Memory B cell (primary cell): ENCODE data around the gene GLRX3.
"Not testable (repeated sequence)": the region's sequence is repeated elsewhere in the genome, so short reads cannot be mapped to it uniquely, and the experiment has no call there.

Source experiments
- ATAC-seq: fragments of 150-1000 bp; cut with Tn5 transposase; 2 replicates; pipeline ENCODE4 v1.10.0; 2021; ENCODE audit warnings: low read depth, mild to moderate bottlenecking, moderate library complexity
- DNase-seq, 2 donors: peaks; one replicate each; pipeline ENCODE4 v3.0.0; 2022; ENCODE audit warnings: low spot score in 2 of 2
- H3K27ac Mint-ChIP-seq: one replicate; pipeline ENCODE4 v1.8.0; 2022; ENCODE audit warnings: mild to moderate bottlenecking, moderate library complexity, mixed read lengths
- H3K27me3 Mint-ChIP-seq: one replicate; pipeline ENCODE4 v1.8.0; 2022; ENCODE audit warnings: mixed read lengths
- H3K36me3 Mint-ChIP-seq: one replicate; pipeline ENCODE4 v1.8.0; 2022; ENCODE audit warnings: mild to moderate bottlenecking, mixed read lengths
- H3K4me1 Mint-ChIP-seq: one replicate; pipeline ENCODE4 v1.8.0; 2022; ENCODE audit warnings: mixed read lengths
- H3K4me3 Mint-ChIP-seq: one replicate; pipeline ENCODE4 v1.8.0; 2022; ENCODE audit warnings: mild to moderate bottlenecking, moderate library complexity, mixed read lengths
- H3K9me3 Mint-ChIP-seq: one replicate; pipeline ENCODE4 v1.8.0; 2022; ENCODE audit warnings: mixed read lengths

Gene GLRX3

GRCh38 chr10:130196511-130197487 is 60.6 kb downstream of the GLRX3 start:
- Mint-ChIP-seq H3K4me1 (peaks cover 5% of the 10 kb centered on the region), H3K36me3 (peaks cover 2% of the 10 kb centered on the region), H3K4me3 (no peak overlapping the region), H3K27ac (no peak overlapping the region), H3K27me3 (peaks cover 7% of the 10 kb centered on the region), H3K9me3 (no peaks in the 10 kb centered on the region)
- ATAC-seq (no peak), DNase-seq (no peak)

- no peak for DNase-seq
- peaks cover 5% of the 10 kb centered on the region for H3K27me3 Mint-ChIP-seq
- H3K27ac Mint-ChIP-seq: no peak overlapping the region
- no peak overlapping the region for H3K4me3 Mint-ChIP-seq
- H3K4me1 Mint-ChIP-seq: peaks cover 5% of the 10 kb centered on the region
- H3K36me3 Mint-ChIP-seq: peaks cover 2% of the 10 kb centered on the region
- no peak for ATAC-seq
- no peaks in the 10 kb centered on the region for H3K9me3 Mint-ChIP-seq
Measured at GRCh38 chr10:130198651-130199050, 62.5 kb downstream of the GLRX3 start.

- Mint-ChIP-seq H3K36me3 (peaks cover 2% of the 10 kb centered on the region), H3K27ac (no peak overlapping the region), H3K27me3 (peaks cover 2% of the 10 kb centered on the region), H3K4me1 (peaks cover 2% of the 10 kb centered on the region), H3K9me3 (no peaks in the 10 kb centered on the region), H3K4me3 (no peak overlapping the region)
- ATAC-seq (no peak), DNase-seq (no peak)
Measured at GRCh38 chr10:130200179-130201042, 64.2 kb downstream of the GLRX3 start.

DNA sequence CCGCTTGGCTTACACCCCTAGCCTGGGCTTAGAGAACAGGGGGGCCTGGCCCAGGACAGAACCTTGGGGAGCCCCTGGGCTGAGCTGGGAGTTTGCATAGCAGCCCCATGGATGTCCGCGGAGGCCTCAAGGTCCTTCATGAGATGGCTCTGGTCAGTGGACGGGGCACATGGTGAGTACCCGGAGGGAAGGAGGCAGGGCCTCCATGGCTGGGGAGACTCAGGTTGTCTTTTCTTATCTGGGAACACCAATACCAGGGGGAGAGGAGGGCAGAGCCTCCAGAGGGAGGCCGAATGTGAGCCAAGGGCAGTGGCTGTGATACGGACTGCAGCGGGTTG is 64.8 kb downstream of the GLRX3 start:
- no peaks in the 10 kb centered on the region for H3K9me3 Mint-ChIP-seq
- H3K36me3 Mint-ChIP-seq: peaks cover 2% of the 10 kb centered on the region
- H3K4me1 Mint-ChIP-seq: peaks cover 2% of the 10 kb centered on the region
- no peak for ATAC-seq
- no peak overlapping the region for H3K27ac Mint-ChIP-seq
- H3K27me3 Mint-ChIP-seq: peaks cover 2% of the 10 kb centered on the region
- DNase-seq: no peak
- no peak overlapping the region for H3K4me3 Mint-ChIP-seq

DNA sequence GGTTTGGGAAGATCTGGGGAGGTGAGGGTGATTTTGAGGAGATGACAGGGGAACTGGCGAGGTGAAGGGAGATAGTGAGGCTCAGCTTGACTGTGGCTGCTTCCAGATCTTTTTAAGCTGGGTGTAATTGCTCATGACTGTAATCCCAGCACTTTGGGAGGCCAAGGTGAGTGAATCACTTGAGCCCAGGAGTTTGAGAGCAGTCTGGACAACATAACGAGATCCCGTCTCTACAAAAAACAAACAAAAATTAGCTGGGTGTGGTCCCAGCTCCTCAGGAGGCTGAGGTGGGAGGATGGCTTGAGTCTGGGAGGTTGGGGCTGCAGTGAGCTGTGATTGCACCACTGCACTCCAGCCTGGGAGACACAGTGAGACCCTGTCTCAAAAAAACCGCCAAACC is 66.0 kb downstream of the GLRX3 start:
- ATAC-seq, H3K4me3 Mint-ChIP-seq, H3K36me3 Mint-ChIP-seq, H3K27ac Mint-ChIP-seq, H3K4me1 Mint-ChIP-seq, H3K9me3 Mint-ChIP-seq, DNase-seq, H3K27me3 Mint-ChIP-seq: not testable (repeated sequence)

DNA sequence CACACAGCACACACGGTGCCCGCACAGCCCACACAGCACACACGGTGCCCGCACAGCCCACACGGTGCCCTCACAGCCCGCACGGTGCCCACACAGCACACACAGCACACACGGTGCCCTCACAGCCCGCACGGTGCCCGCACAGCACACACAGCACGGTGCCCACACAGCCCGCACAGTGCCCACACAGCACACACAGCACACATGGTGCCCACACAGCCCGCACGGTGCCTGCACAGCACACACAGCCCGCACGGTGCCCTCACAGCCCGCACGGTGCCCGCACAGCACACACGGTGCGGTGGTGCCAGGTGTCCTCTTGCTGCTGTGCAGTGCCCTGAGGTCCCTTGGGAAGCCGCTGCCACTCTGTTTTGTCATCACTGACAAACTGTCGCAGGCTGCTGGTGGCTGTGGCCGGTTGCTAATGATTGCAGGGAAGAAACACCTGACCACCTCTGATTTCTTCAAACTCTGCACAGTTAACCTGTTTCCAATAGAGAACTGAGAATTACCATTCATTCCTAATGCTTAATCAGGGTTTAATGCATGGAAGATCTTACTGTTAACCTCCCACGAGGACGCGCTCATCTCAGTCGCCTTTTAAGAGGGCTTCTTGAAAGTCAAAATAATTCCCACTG is 66.9 kb downstream of the GLRX3 start:
- Mint-ChIP-seq H3K9me3 (no peaks in the 10 kb centered on the region), H3K27ac (no peak overlapping the region), H3K36me3 (no peaks in the 10 kb centered on the region), H3K4me3 (no peak overlapping the region), H3K4me1 (peaks cover 2% of the 10 kb centered on the region), H3K27me3 (no peaks in the 10 kb centered on the region)
- ATAC-seq (no peak), DNase-seq (no peak)

DNA sequence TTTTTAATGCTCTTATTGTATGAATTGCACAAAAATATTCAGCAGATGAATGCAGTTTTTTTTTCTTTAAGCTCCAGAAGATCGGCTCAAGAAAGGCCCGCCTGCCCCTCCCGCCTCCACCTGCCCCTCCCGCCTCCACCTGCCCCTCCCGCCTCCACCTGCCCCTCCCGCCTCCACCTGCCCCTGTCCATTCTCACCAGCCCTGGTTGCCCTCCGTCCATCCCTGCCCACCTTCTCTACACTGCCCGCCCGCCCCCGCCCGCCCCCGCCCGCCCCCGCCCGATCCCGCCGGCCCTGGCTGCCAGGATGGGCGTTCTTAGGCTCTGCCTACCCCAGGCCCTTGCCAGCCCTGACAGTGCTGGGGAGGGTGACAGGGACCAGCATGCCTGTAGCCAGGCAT is 67.4 kb downstream of the GLRX3 start:
- H3K27ac Mint-ChIP-seq: no peak overlapping the region
- peaks cover 2% of the 10 kb centered on the region for H3K4me1 Mint-ChIP-seq
- H3K36me3 Mint-ChIP-seq: no peaks in the 10 kb centered on the region
- DNase-seq (no peak), ATAC-seq (no peak)
- H3K27me3 Mint-ChIP-seq: no peaks in the 10 kb centered on the region
- H3K9me3 Mint-ChIP-seq: no peaks in the 10 kb centered on the region
- H3K4me3 Mint-ChIP-seq: no peak overlapping the region

- DNase-seq: no peak
- Mint-ChIP-seq H3K4me1 (peaks cover 2% of the 10 kb centered on the region), H3K4me3 (no peak overlapping the region), H3K36me3 (no peaks in the 10 kb centered on the region), H3K9me3 (no peaks in the 10 kb centered on the region), H3K27me3 (no peaks in the 10 kb centered on the region), H3K27ac (no peak overlapping the region)
- ATAC-seq: no peak
Measured at GRCh38 chr10:130206216-130206737, 70.1 kb downstream of the GLRX3 start.

GRCh38 chr10:130207205-130207604 is 71.0 kb downstream of the GLRX3 start:
- Mint-ChIP-seq H3K4me1 (no peaks in the 10 kb centered on the region), H3K4me3 (no peak overlapping the region), H3K36me3 (no peaks in the 10 kb centered on the region), H3K9me3 (no peaks in the 10 kb centered on the region), H3K27ac (no peak overlapping the region), H3K27me3 (no peaks in the 10 kb centered on the region)
- no peak for ATAC-seq
- no peak for DNase-seq

GRCh38 chr10:130208807-130209206 is 72.6 kb downstream of the GLRX3 start:
- no peaks in the 10 kb centered on the region for H3K4me1 Mint-ChIP-seq
- no peak overlapping the region for H3K27ac Mint-ChIP-seq
- no peaks in the 10 kb centered on the region for H3K27me3 Mint-ChIP-seq

GRCh38 chr10:130212746-130213145 is 76.6 kb downstream of the GLRX3 start:
- H3K4me3 Mint-ChIP-seq: no peak overlapping the region
- no peaks in the 10 kb centered on the region for H3K27me3 Mint-ChIP-seq
- ATAC-seq (no peak), DNase-seq (no peak)
- no peaks in the 10 kb centered on the region for H3K4me1 Mint-ChIP-seq
- no peak overlapping the region for H3K27ac Mint-ChIP-seq
- no peaks in the 10 kb centered on the region for H3K36me3 Mint-ChIP-seq
- no peaks in the 10 kb centered on the region for H3K9me3 Mint-ChIP-seq

More at GRCh38 chr10:130208807-130209206, 72.6 kb downstream of the GLRX3 start:
- H3K36me3 Mint-ChIP-seq: no peaks in the 10 kb centered on the region
- H3K9me3 Mint-ChIP-seq: no peaks in the 10 kb centered on the region
- DNase-seq: no peak
- ATAC-seq: no peak
- H3K4me3 Mint-ChIP-seq: no peak overlapping the region

DNA sequence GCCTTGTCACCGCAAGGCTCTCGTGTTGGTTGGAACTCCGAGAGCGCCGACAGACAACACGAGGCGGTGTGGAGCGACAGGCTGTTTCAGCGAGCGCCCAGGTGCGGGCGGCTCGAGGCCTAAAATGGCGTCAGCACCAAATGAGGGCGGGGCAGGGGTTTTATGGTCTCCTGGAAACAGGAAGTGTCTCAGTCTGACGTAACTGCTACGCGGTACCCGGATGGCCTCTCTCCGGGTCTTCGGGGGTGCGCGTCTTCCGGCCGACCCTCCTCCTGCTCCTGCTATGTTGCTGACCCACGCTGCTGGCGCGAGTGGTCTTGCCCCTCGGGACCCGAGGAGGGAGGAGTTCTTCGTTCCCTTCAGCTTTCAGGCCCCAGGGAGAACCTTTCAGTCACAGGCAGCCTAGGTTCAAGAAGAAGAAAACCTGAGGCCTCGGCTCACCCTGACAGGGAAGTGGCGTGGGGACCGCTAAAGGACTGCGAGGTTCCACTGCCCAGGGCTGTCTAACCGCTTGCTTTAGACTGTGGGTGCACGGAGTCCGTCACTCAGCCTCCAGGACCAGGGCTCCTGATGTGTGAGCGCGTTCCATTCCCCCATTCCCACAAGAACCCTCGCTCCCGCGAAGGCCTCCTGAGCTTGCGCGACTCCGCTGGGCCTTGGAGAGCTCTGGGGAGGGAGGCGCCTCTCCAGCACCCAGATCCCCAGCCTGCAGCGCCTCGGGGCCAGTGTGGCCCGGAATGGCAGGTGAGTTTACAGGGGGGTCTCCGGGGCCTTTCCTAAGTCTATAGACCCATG is 77.3 kb downstream of the GLRX3 start:
- Mint-ChIP-seq H3K27me3 (no peaks in the 10 kb centered on the region), H3K36me3 (no peaks in the 10 kb centered on the region), H3K4me3 (no peak overlapping the region), H3K27ac (no peak overlapping the region), H3K9me3 (no peaks in the 10 kb centered on the region), H3K4me1 (no peaks in the 10 kb centered on the region)
- no peak for ATAC-seq
- DNase-seq: no peak

- no peak overlapping the region for H3K4me3 Mint-ChIP-seq
- no peaks in the 10 kb centered on the region for H3K36me3 Mint-ChIP-seq
- ATAC-seq (no peak), DNase-seq (no peak)
- no peak overlapping the region for H3K27ac Mint-ChIP-seq
- H3K27me3 Mint-ChIP-seq: no peaks in the 10 kb centered on the region
- H3K9me3 Mint-ChIP-seq: no peaks in the 10 kb centered on the region
- no peaks in the 10 kb centered on the region for H3K4me1 Mint-ChIP-seq
Measured at GRCh38 chr10:130214431-130214830, 78.2 kb downstream of the GLRX3 start.
